ENCODE measurements around the gene GM2A.
"Not testable (repeated sequence)": the region's sequence is repeated elsewhere in the genome, so short reads cannot be mapped to it uniquely, and the experiment has no call there.

The GM2A gene

DNA sequence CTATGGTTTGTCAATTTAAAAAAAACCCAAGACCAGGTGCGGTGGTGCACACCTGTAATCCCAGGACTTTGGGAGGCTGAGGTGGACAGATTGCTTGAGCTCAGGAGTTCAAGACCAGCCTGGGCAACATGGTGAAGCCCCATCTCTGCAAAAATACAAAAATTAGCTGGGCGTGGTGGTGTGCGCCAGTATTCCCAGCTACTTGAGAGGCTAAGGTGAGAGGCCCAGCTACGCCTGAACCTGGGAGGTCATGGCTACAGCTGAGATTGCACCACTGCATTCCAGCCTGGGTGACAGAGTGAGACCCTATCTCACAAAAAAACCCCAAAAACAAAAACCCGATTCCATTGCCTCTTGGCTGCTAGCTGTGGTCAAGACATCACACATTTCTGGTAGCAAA, 2.0 kb downstream of the GM2A start:
- DNase-seq = not testable (repeated sequence)

DNA sequence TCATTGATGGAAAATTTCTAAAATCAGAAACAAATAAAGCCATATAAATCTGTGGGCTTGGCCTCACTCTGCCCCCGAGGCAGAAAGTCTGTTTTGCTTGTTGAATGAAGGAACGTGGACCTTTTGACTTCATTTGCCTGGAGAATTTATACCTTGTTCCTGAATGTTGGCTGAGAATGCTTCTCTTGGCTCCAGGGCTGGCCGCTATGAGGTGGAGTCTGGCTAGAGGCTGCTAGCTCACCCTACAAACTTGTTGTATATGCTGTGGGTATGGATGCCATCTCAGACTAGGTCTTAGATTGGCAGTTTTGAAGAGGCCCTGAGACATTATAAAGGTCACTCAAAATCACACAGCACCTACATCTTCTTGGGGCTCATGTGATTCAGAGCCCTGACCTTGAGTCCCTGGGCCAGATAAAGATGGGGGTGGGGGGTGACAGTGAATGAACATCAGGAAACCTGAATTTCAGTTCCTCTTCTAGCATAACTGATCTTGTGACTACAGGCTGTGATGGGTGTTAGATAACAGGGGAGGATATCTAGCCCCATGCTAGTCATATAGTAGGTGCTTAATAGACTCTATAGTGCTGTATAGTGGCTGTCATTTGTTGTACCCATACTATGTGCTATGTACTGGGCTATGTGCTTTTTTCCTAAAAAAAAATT, 2.8 kb downstream of the GM2A start:
- DNase-seq = peak; percentile 54

DNA sequence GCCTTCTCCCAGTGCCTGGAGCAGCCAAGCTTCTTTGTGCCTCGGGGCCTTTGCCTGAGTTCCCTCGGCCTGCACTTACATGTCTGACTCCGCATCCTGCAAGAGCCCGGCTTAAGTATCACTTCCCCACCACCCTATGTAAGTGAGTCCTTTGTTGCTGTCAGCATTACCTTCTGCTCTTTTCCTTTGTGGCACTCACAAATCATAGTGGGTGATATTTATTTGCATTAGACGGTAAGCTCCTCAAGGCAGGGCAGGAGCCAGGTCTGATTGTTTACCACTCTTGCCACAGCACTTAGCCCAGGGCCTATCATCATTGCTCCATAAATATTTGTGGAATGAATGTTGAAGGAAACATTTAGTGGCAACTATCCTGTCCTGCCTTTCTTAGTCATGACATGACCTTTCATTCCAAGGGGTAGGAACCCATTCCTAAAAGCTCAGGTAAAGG, 4.8 kb downstream of the GM2A start:
- peak; percentile 54 for DNase-seq

DNA sequence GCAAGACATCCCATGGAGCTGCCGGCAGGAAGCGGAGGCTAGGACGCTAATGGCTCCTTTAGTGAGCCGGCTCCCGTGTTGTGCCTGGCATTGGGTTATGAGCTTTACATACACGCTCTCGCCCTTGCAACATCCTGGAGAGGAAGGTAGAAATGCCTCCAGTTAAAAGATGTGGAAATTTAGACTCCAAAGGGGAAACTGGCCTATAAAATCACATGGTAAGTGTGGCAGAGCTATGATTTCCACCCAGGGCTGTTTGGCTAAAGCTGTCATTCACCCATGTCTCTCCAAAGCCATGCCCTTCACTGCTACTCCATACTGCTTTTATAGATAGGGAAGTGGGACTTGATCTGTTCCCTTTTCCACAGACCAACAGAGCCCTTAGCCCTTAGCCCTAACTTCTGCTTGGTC, 5.2 kb downstream of the GM2A start:
- DNase-seq = no peak

DNA sequence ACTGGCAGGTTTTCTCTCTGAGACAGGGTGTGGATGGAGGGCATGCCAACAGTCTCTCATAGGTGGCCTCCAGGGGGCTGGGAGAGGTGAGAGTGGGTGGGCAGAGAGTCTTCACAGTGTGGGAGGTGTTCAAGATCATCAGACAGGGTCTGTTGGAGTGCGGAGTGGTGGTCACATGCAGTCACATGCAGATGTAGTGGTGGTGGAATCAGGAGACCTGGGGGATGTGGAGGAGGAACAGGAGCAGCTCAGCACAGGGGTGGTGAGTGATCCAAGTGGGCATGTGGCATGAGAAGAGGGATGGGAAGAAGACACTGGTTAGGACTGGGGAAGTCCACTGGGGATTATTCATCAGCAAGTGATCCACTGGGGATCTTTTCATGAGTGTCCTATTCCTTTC, 5.8 kb downstream of the GM2A start:
- no peak for DNase-seq

DNA sequence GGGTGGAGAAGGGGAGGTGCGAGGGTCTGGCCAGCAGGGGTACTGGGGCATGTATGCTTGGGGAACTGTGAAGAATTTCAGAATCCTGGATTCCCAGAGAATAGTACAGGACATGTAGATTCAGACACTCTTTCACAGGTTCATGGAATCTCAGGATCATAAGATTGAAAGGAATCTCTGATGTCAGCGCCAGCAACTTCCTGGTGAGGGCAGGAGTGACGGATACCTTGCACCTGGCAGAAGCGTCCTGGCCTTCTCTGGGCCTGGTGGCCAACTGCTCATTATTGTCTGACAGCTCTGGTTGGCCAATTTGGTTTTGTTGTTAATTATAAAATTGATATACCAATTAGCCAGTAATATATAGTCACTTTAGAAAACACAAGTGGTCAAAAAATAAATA, 6.9 kb downstream of the GM2A start:
- no peak for DNase-seq

DNA sequence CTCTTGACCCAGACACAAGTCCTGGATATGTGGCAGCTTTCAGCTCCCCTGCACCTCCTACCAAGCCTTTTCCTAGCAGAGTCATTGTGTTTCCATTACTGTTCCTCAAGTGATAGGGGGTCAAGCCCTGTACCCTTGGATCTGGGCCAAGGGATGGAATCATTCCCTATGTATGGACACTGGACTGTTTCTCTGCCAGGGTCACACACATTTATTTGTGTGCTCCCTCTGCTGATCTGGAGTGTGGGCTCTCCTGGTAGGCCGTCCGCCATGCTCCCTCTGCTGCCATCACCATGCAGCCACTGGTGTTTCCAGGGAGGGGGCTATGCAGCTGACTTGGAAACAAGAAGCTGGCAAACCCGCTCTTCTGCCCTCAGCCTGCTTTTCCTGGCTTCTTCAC, 9.5 kb downstream of the GM2A start:
- no peak for DNase-seq

DNA sequence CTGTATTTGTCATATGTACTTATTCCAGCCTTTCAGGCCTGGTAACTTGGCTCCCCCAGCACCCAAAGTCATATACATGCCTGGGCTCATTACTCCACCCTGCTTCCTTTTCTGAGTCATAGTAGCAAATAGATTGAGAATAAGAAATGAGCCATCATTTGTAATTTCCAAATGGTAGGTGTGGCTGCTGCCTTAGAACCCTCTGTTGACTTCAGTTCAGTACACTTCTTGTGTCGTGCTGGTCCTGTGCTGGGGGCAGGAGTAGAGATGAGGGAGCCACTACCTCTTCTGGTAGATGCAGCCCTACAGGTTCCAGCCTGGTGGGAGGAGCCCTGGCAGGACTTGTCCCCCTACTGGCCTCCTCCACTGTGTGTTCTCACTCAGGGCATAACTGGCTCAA, 11.1 kb downstream of the GM2A start:
- DNase-seq = no peak

DNA sequence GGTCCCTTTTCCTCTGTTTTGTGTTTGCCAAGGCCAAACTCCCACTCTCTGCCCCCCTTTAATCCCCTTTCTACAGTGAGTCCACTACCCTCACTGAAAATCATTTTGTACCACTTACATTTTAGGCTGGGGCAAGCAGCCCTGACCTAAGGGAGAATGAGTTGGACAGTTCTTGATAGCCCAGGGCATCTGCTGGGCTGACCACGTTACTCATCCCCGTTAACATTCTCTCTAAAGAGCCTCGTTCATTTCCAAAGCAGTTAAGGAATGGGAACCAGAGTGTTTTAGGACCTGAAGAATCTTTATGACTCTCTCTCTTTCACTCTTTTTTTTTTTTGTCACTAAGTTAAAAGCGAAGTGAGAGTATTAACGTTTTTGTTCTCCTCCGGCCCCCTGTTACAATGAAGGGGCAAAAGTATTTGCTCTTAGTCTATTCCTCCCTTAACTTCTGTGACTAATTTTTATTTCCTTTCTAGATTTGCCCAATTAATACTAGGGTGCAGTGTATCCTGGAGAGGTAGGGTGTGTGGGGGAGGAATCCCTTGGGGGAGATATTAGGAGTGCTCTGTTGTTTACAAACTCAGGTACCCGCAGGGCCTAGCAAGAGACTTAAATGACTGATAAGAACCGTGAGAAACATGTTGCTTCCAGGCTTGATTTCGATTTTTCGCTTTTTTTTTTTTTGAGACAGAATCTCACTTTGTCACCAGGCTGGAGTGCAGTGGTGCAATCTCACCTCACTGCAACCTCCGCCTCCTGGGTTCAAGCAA, 14.7 kb downstream of the GM2A start:
- DNase-seq = no peak

DNA sequence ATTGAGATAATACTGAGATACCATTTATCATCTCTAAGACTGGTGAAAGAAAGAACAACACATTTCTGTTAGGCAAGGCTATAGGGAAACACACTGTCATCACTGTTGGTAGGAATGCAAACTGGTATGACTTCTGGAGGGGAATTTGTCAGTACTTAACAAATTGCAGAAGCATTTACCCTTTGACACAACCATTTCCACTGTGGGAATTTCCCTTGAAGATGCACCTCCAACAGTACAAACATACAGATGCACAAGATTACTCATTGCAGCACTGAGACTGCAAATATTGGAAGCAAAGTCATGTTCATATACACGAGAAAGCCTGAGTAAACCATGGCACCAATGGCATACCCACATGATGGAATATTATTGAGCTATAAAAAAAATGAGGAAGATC, 17.6 kb downstream of the GM2A start:
- no peak for DNase-seq

DNA sequence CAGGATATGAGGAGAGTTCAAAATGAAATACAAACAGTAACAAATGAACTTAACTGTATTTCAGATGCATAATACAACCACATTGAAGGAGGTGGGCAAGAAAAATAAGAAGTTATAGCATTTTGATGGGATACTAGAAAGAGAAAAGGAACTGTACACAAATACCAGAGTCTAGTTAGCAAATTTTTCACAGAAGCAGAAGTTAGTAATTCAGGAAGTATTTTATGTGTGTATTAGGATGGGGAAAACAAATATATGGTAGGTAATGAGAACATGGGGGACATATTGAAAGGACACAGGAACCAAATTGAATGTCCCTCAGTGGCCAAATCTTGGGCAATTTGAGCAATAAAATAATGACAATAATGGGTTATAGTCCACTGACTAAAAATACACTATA, 18.4 kb downstream of the GM2A start:
- no peak for DNase-seq

DNA sequence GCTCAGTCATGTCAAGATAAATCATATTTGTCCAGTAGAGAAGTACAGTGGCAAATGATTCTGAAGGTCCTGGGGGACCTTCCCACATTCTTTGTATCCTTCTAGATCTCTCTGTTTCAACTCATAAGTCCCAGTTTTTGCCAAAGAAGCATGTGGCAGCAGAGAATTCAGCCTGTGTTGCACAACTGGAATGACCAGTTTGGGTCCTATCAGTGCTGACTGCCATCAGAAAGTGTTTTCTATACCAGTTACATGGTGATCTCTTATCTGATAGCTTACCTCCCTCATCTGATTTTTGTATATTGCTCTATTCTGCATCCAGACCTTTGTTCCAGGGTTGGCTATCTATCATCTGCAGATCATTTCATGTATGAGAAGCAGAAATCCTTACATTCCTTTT, 21.7 kb downstream of the GM2A start:
- DNase-seq = no peak

DNA sequence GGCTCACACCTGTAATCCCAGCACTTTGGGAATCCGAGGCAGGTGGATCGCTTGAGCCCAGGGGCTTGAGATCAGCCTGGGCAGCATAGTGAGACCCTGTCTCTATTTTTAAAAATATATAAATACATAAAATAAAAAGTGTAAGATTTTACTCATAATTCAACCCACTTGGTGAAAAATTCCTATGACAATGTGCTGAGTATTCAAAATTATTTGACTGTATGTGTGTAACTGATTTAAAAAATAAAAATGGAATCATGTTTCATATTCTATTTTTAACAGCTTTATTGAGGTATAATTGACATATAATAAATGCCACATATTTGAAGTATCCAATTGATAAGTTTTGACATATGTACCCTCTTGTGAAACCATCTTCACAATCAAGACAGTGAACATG, 22.8 kb downstream of the GM2A start:
- no peak for DNase-seq

DNA sequence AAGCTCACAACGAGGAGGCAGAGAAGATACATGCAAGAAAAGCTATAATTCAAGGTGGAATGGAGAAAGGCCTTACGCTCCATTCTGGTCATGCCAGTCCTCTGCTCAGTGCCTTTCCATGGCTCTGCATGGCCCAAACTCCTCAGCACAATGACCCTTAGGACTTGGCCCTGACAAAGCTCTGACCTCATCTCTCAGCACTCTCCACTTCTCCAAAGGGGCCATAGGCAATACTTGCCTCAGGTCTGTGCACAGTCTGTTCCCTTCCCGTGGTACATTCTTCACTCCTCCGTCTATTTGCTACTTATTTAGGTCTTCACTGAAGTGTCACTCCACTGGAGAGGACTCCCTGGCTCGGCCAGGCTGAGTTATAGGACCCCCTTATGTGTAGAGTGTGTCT, 25.9 kb downstream of the GM2A start:
- no peak for DNase-seq

DNA sequence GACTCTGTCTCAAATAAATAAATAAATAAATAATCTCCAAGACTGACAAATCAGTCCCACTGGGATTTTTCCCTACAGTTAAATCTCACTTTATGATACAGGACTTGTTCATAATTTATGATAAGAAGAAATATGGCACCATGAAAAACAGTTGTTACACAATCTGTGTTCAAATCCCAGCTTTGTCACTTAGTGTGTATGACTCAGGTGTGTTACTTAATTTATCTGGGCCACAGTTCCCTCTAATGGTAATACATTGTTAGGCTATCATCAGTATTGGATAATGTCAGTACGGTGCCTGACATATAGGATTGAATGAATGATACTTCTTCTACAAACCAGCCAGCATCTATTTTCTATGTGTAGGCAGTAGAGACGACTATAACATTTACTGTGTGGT, 27.5 kb downstream of the GM2A start:
- DNase-seq = no peak

DNA sequence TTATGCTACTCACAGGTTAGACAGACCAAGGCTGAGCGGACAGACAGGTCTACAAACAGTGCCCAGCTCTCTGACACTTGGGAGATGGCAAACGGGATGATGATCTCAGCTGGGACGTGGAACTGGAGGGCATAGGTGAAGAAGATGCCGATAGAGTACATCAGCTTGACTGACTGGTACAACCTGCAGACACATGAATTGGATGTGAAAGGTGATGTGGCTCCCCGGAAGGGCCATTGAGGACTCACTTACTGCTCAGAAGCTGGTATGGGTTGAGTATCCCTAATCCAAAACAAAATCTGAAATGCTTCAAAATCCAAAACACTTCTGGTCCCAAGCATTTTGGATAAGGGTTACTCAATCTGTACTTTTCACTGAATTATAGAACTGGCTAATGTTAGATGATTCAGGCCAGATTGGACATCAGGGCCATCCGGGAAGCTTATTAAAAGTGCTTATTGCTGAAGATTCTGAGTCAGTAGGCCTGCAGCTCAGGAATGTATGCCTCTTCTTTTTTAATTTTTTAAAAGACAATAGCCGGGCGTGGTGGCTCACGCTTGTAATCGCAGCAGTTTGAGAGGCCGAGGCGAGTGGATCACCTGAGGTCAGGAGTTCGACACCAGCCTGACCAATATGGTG, 28.1 kb downstream of the GM2A start:
- DNase-seq = no peak

DNA sequence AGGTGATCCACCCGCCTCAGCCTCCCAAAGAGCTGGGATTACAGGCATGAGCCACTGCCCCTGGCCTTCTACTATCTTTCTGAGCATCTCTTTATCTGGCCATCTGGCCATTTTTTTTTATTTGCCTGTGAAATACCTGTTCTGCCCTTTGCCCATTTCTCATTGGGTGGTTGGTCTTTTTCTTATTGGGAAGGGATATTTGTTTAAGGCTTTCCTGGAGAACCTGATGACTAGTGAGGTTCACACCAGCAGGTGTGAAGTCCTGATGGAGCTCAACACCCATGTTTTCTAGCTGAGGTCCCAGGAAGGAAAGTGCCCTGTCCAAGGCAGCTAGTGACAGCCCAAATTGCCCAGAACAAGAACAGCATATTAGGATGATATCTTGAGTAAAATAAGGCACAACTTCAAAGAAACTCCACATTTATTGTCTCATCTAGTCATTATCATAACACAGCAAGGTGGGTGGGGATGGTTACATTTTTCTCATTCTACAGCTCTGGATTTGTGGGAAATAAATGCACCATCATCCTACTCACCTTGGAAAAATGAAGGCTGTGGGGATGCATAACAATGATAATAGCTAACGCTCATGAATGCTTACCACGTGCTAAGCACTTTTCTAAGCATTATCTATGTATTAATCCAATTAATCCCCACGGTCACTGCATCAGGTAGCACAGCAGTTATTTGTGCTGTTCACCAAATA, 30.3 kb downstream of the GM2A start:
- DNase-seq = no peak

DNA sequence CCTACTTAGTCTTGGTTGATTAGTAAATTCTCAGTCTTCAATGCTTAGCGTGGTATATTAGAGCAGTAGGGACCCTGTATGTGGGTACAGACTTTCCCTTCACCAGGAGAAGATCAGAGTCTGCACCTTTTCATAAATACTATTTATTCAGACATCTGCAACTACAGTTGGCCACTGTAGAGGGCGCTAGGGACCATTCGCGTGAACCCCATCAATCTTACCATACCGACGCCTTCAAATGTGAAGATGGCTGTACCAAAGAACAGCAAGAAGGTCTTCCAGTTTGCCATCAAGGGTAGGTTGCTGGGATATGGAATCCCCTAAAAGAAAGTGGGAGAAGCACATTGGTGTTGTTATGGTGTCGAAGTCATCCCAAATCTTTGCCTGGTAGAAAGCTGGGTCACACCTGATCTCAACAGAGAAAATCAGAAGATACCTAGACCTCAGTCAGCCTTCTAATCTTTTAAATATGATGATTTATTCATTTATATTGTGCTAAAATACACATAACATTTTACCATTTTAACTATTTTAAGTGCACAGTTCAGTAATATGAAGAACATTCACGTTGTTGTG, 31.5 kb downstream of the GM2A start:
- DNase-seq = no peak

DNA sequence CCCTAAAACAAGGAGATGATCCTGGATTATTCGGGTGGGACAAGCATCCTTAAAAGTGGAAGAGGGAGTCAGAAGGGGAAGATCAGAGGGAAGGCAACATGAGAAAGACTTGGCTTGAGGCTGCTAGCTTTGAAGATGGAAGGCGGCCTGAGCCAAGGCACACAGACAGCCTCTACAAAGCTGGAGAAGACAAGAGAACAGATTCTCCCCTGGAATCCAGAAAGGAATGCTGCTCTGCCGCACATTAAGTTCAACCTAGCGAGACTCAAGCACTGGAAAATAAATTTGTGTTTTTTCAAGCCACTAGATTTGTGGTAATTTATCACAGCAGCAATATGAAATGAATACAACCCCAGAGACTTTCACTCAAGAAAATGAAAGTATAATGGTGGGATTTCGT, 32.7 kb downstream of the GM2A start:
- no peak for DNase-seq

DNA sequence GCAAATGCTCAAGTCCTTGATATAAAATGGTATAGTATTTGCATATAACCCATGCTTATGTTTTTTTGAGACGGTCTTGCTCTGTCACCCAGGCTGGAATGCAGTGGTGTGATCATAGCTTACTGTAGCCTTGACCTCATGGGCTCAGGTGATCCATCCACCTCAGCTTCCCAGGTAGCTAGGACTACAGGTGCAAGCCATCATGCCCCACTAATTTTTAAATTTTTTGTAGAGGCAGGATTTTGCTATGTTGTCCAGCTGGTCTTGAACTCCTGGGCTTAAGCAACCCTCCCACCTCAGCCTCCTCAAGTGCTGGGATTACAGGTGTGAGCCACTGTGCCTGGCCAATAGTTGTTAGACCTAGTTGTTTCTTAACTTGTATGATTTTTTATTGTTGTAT, 33.3 kb downstream of the GM2A start:
- DNase-seq = no peak

DNA sequence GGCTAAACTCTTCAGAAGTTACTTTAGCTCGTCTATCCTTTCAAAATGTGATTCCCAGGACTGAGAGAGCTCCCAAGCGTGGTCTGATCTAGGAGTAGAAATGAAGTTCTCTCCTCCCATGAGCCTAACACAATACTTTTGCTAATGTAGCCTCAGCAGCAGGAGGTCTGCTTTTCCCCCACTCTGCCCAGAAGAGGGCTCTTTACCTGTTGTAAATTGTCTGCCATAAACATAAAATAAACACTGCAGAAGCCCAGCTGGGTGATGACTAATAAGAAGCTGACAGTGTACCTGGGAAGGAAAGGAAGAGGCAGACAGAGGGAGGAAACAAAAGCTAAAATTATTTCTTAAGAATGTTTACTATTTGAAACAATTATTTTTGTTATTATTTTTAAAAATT, 35.2 kb downstream of the GM2A start:
- no peak for DNase-seq

DNA sequence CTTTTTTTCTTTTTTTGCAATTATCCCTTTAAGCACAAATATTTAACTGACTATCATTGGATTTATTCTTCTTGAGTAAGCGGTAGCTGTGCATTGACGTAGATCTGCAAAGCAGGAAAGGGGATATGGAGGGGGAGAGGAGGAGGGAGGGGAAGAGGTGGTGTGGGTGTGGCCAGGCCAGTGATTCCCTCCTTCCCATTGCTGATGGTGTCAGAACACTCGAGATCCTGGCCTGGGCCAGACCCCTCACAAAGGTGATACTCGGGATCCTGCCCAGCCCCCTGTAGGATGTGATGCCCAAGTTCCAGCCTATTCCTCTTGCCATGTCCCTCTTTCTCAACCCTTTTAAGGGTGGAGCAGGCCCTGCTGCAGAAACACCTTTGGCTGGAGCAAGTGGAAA, 40.6 kb downstream of the GM2A start:
- no peak for DNase-seq

DNA sequence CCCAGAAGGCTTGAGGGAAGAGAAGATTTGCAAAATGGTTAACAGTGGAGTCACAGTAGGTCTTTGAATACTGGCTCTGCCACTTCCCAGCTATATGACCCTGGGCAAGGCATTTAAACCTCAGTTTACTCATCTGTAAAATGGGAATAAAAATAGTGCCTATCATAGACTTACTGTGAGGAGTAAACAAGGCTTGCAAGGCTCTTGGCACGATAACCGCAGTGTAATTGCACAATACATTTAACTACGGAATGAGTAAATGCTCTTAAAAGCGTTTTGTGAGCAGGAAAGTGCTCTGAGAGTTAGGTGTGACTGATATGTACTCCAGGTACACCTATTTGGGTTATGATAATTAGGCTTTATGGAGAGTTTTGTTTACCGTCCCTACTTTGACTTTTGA, 42.2 kb downstream of the GM2A start:
- no peak for DNase-seq
